ENCODE measurements around the gene XK. TPM values are rescaled to one million over a fixed set of nuclear protein-coding genes. Genes with fewer than 3 reads are reported as not detected.
A peak's percentile ranks its signal among the peaks of the same experiment; 100 is the strongest.

The XK gene
- total and polyA plus RNA-seq, 9 of the 15 experiments (the other 6 are each of a cell fraction or from before 2014, with no cell fraction given) = 4.0 to 21.6 (median 11.6) TPM

DNA sequence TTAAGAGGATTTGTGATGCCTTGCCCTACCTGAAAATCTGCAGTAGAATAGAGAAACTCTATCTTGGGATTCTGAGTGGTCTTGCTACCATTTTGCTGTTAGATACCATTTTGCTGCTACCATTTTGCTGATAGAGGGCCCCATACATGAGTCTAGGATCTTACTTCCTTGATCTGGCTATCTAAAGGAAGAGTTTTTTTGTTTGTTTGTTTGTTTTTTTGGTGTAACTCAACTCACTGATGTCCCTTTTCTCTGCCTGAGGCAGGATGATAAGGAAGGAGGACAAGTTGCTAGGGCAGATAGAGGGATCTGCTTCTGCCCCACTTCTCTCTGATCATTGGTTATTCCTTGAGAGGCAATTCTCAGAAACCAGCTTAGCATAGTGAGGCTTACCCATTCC, 31.0 kb downstream of the XK start (continued):
- TF ChIP-seq SMARCE1 (IDR thresholded peaks at IDR 0.05) = peak; percentile 81; the same call in 1 of the 2 replicates
- TF ChIP-seq MYC (IDR thresholded peaks at IDR 0.05; ENCODE audit: low read depth, low read length) = no peak
- TF ChIP-seq MYC (CRISPR knock-in tag; IDR thresholded peaks at IDR 0.05; ENCODE audit: borderline replicate concordance, low read depth) = no peak
- TF ChIP-seq, protein P1, sequence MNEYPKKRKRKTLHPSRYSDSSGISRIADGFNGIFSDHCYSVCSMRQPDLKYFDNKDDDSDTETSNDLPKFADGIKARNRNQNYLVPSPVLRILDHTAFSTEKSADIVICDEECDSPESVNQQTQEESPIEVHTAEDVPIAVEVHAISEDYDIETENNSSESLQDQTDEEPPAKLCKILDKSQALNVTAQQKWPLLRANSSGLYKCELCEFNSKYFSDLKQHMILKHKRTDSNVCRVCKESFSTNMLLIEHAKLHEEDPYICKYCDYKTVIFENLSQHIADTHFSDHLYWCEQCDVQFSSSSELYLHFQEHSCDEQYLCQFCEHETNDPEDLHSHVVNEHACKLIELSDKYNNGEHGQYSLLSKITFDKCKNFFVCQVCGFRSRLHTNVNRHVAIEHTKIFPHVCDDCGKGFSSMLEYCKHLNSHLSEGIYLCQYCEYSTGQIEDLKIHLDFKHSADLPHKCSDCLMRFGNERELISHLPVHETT (CRISPR knock-in tag; conservative IDR thresholded peaks at IDR 0.05 in 1 of 2, IDR thresholded peaks at IDR 0.05 in 1 of 2) = no peak
- TF ChIP-seq, protein P2, sequence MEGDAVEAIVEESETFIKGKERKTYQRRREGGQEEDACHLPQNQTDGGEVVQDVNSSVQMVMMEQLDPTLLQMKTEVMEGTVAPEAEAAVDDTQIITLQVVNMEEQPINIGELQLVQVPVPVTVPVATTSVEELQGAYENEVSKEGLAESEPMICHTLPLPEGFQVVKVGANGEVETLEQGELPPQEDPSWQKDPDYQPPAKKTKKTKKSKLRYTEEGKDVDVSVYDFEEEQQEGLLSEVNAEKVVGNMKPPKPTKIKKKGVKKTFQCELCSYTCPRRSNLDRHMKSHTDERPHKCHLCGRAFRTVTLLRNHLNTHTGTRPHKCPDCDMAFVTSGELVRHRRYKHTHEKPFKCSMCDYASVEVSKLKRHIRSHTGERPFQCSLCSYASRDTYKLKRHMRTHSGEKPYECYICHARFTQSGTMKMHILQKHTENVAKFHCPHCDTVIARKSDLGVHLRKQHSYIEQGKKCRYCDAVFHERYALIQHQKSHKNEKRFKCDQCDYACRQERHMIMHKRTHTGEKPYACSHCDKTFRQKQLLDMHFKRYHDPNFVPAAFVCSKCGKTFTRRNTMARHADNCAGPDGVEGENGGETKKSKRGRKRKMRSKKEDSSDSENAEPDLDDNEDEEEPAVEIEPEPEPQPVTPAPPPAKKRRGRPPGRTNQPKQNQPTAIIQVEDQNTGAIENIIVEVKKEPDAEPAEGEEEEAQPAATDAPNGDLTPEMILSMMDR (IDR thresholded peaks at IDR 0.05 in 2 of 3, conservative IDR thresholded peaks at IDR 0.05 in 1 of 3; ENCODE audit: insufficient read depth in 2 of 3, low read depth in 1 of 3, low read length in 3 of 3) = 0 out of 6 replicates have a peak, but pooled peaks of 1 of the 3 experiments have one; percentile 4
- TF ChIP-seq, protein P3, sequence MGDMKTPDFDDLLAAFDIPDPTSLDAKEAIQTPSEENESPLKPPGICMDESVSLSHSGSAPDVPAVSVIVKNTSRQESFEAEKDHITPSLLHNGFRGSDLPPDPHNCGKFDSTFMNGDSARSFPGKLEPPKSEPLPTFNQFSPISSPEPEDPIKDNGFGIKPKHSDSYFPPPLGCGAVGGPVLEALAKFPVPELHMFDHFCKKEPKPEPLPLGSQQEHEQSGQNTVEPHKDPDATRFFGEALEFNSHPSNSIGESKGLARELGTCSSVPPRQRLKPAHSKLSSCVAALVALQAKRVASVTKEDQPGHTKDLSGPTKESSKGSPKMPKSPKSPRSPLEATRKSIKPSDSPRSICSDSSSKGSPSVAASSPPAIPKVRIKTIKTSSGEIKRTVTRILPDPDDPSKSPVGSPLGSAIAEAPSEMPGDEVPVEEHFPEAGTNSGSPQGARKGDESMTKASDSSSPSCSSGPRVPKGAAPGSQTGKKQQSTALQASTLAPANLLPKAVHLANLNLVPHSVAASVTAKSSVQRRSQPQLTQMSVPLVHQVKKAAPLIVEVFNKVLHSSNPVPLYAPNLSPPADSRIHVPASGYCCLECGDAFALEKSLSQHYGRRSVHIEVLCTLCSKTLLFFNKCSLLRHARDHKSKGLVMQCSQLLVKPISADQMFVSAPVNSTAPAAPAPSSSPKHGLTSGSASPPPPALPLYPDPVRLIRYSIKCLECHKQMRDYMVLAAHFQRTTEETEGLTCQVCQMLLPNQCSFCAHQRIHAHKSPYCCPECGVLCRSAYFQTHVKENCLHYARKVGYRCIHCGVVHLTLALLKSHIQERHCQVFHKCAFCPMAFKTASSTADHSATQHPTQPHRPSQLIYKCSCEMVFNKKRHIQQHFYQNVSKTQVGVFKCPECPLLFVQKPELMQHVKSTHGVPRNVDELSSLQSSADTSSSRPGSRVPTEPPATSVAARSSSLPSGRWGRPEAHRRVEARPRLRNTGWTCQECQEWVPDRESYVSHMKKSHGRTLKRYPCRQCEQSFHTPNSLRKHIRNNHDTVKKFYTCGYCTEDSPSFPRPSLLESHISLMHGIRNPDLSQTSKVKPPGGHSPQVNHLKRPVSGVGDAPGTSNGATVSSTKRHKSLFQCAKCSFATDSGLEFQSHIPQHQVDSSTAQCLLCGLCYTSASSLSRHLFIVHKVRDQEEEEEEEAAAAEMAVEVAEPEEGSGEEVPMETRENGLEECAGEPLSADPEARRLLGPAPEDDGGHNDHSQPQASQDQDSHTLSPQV (IDR thresholded peaks at IDR 0.05) = peak; percentile 65; the same call in 1 of the 2 replicates
- peak in 1 of 2 experiments; percentile 24; a peak in 1 of 4 replicates for TF ChIP-seq RCOR1 (IDR thresholded peaks at IDR 0.05; ENCODE audit: borderline replicate concordance in 1 of 2, low read depth in 2 of 2, low read length in 2 of 2)
- TF ChIP-seq TEAD4 (IDR thresholded peaks at IDR 0.05; ENCODE audit: low read length) = peak; percentile 93
- TF ChIP-seq TEAD4 (CRISPR knock-in tag; IDR thresholded peaks at IDR 0.05; ENCODE audit: borderline replicate concordance) = no peak
- peak; percentile 85 for TF ChIP-seq EP300 (IDR thresholded peaks at IDR 0.05; ENCODE audit: low read length)
- TF ChIP-seq, protein P4, sequence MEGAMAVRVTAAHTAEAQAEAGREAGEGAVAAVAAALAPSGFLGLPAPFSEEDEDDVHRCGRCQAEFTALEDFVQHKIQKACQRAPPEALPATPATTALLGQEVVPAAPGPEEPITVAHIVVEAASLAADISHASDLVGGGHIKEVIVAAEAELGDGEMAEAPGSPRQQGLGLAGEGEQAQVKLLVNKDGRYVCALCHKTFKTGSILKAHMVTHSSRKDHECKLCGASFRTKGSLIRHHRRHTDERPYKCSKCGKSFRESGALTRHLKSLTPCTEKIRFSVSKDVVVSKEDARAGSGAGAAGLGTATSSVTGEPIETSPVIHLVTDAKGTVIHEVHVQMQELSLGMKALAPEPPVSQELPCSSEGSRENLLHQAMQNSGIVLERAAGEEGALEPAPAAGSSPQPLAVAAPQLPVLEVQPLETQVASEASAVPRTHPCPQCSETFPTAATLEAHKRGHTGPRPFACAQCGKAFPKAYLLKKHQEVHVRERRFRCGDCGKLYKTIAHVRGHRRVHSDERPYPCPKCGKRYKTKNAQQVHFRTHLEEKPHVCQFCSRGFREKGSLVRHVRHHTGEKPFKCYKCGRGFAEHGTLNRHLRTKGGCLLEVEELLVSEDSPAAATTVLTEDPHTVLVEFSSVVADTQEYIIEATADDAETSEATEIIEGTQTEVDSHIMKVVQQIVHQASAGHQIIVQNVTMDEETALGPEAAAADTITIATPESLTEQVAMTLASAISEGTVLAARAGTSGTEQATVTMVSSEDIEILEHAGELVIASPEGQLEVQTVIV (CRISPR knock-in tag; IDR thresholded peaks at IDR 0.05; ENCODE audit: borderline replicate concordance) = no peak
- TF ChIP-seq SP2 (IDR thresholded peaks at IDR 0.05; ENCODE audit: extremely low read depth, low read depth, low read length, poor library complexity, severe bottlenecking) = no peak
- TF ChIP-seq, protein P5, sequence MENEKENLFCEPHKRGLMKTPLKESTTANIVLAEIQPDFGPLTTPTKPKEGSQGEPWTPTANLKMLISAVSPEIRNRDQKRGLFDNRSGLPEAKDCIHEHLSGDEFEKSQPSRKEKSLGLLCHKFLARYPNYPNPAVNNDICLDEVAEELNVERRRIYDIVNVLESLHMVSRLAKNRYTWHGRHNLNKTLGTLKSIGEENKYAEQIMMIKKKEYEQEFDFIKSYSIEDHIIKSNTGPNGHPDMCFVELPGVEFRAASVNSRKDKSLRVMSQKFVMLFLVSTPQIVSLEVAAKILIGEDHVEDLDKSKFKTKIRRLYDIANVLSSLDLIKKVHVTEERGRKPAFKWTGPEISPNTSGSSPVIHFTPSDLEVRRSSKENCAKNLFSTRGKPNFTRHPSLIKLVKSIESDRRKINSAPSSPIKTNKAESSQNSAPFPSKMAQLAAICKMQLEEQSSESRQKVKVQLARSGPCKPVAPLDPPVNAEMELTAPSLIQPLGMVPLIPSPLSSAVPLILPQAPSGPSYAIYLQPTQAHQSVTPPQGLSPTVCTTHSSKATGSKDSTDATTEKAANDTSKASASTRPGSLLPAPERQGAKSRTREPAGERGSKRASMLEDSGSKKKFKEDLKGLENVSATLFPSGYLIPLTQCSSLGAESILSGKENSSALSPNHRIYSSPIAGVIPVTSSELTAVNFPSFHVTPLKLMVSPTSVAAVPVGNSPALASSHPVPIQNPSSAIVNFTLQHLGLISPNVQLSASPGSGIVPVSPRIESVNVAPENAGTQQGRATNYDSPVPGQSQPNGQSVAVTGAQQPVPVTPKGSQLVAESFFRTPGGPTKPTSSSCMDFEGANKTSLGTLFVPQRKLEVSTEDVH (IDR thresholded peaks at IDR 0.05; ENCODE audit: low read depth, partially characterized antibody) = no peak
- TF ChIP-seq MECOM (CRISPR knock-in tag; IDR thresholded peaks at IDR 0.05) = peak; percentile 34; the same call in 1 of the 2 replicates

Measured in K562 (cell line).